Measurements from ENCODE around the gene PQBP1.

GRCh38 chrX:48948589-48948988 is 50.9 kb downstream of the PQBP1 start:
- TF ChIP-seq CTCF (IDR thresholded peaks at IDR 0.05; ENCODE audit: poor library complexity) (no peak), EZH2 (IDR thresholded peaks at IDR 0.05; ENCODE audit: borderline replicate concordance) (no peak)
